Stimulated activated CD8-positive, alpha-beta memory T cell treated with anti-CD3 and anti-CD28 coated beads, Interleukin-12 subunit alpha, Interleukin-12 subunit beta, amount 100 ng/mL, for 24 hours (primary cell): ENCODE data around the gene FIGNL2.

Experiments used
- DNase-seq: peaks from one replicate; pipeline ENCODE4 v3.0.0-alpha.2; 2020; ENCODE audit errors: extremely low read depth

Gene FIGNL2

GRCh38 chr12:51773145-51773869 is 75.2 kb downstream of the FIGNL2 start:
- no peak for DNase-seq

- no peak for DNase-seq
These were observed 77.5 kb downstream of the FIGNL2 start for GRCh38 chr12:51771008-51771407.
